Upper lobe of left lung (tissue), 6 donors: ENCODE measurements around the gene MAN2A2. TPM values are rescaled to one million over a fixed set of nuclear protein-coding genes. Genes with fewer than 3 reads are reported as not detected.
A peak's percentile ranks its signal among the peaks of the same experiment; 100 is the strongest.

Experiments
- ATAC-seq, 2 donors: fragments of 200-7000 bp; cut with Tn5 transposase; one replicate each; pipeline ENCODE4 v1.9.1; 2022; ENCODE audit warnings: mild to moderate bottlenecking in 2 of 2, moderate library complexity in 2 of 2; ENCODE audit not compliant: low FRiP score in 2 of 2
- DNase-seq, 2 donors: peaks; one replicate each; pipeline ENCODE4 v3.0.0-alpha.2; 2019 to 2020
- H3K27ac ChIP-seq, 4 donors: fragments of 200-600 bp; sonication (generic); one replicate each; pipeline ENCODE4 v1.5.1; 2016 to 2019
- H3K27me3 ChIP-seq, 4 donors: fragments of 200-600 bp; sonication (generic); one replicate each; pipeline ENCODE4 v1.5.1; 2017 to 2019
- H3K36me3 ChIP-seq, 4 donors: fragments of 200-600 bp; sonication (generic); one replicate each; pipeline ENCODE4 v1.5.1; 2016 to 2019
- H3K4me1 ChIP-seq, 4 donors: fragments of 200-600 bp; sonication (generic); one replicate each; pipeline ENCODE4 v1.5.1; 2018 to 2019
- H3K4me3 ChIP-seq, 4 donors: fragments of 200-600 bp; sonication (generic); one replicate each; pipeline ENCODE4 v1.5.1; 2017 to 2019; ENCODE audit warnings: mild to moderate bottlenecking in 2 of 4, moderate library complexity in 1 of 4
- H3K9me3 ChIP-seq, 4 donors: fragments of 200-600 bp; sonication (generic); one replicate each; pipeline ENCODE4 v1.5.1; 2018 to 2019
- EP300 ChIP-seq, 4 donors: sonication (generic); formaldehyde crosslinking; IDR thresholded peaks; one replicate each; pipeline ENCODE4 v1.5.1; 2017; ENCODE audit warnings: antibody characterized with exemption in 4 of 4, control low read depth in 2 of 4
- POLR2A ChIP-seq, 4 donors: fragments of 450-650 bp; IDR thresholded peaks; one replicate each; pipeline ENCODE4 v1.5.1; 2016 to 2017; ENCODE audit warnings: antibody characterized with exemption in 4 of 4, mild to moderate bottlenecking in 2 of 4
- POLR2AphosphoS5 ChIP-seq, 2 donors: sonication (generic); formaldehyde crosslinking; IDR thresholded peaks; one replicate each; pipeline ENCODE4 v1.5.1; 2017; ENCODE audit warnings: antibody characterized with exemption in 2 of 2
- WGBS, 2 donors: methylation state at CpG; one replicate each; pipeline ENCODE4 v1.1.5; 2017 to 2018; 5-methylcytosine and 5-hydroxymethylcytosine counted together
- total RNA-seq, 6 donors: library from RNA; depleted of rRNA in 4 of 6; stranded (reverse); fragments of >200 nt in 4 of 6; gene quantifications; one replicate each; pipeline versions ENCODE4 v1.1.0 to v1.2.1, GENCODE V29; 2016 to 2021
- TF ChIP-seq, protein P1 (sequence below), 6 experiments: fragments of 450-650 bp in 4 of 6; fragments of 200-600 bp in 2 of 6; sonication (generic) in 2 of 6; IDR thresholded peaks; one replicate each; pipeline ENCODE4 v1.5.1; 2016 to 2019; ENCODE audit warnings: antibody characterized with exemption in 6 of 6
- donor health status: DM: no; HTN: no; CAD: no; lungs with moderate emphysema.
- donor health status: DM: no; HTN: yes; CAD: no; lungs with severe emphysema.

The MAN2A2 gene
- total RNA-seq, 6 donors from 2014 or later = 36.8 to 219 (median 90.1) TPM

DNA sequence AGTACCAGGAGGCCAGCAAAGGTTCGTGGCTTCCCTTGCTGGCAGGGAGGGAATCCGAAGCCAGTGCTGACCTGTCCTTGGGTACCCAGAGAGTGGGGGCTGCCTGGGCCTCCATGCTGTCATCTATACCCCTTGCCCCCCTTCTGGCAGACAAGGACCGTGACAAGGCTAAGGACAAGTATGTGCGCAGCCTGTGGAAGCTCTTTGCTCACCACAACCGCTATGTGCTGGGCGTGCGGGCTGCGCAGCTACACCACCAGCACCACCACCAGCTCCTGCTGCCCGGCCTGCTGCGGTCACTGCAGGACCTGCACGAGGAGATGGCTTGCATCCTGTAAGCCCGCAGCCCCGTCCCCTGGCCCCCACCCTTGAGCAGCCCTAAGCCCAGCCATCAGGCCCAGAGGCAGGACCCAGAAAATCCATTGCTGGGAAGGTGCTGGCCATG, 16.0 kb upstream of the MAN2A2 start:
- ATAC-seq (no peak), DNase-seq (peak in 1 of 2 donors; percentile 70)
- peaks cover 25 to 55% (median 37%) of the 10 kb centered on the region in 4 donors for H3K4me1 ChIP-seq
- H3K27ac ChIP-seq = peak overlapping the region in 2 of 4 donors; percentile 96 to 97
- H3K27me3 ChIP-seq = no peaks in the 10 kb centered on the region
- TF ChIP-seq EP300 (IDR thresholded peaks at IDR 0.05) (no peak), POLR2AphosphoS5 (IDR thresholded peaks at IDR 0.05) (no peak), POLR2A (IDR thresholded peaks at IDR 0.05) (no peak)
- TF ChIP-seq, protein P1, sequence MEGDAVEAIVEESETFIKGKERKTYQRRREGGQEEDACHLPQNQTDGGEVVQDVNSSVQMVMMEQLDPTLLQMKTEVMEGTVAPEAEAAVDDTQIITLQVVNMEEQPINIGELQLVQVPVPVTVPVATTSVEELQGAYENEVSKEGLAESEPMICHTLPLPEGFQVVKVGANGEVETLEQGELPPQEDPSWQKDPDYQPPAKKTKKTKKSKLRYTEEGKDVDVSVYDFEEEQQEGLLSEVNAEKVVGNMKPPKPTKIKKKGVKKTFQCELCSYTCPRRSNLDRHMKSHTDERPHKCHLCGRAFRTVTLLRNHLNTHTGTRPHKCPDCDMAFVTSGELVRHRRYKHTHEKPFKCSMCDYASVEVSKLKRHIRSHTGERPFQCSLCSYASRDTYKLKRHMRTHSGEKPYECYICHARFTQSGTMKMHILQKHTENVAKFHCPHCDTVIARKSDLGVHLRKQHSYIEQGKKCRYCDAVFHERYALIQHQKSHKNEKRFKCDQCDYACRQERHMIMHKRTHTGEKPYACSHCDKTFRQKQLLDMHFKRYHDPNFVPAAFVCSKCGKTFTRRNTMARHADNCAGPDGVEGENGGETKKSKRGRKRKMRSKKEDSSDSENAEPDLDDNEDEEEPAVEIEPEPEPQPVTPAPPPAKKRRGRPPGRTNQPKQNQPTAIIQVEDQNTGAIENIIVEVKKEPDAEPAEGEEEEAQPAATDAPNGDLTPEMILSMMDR (IDR thresholded peaks at IDR 0.05) = no peak
- 83 to 94% methylated on average over 8 to 13 of the region's 13 CpGs for WGBS, 2 donors
- H3K9me3 ChIP-seq = no peaks in the 10 kb centered on the region
- H3K4me3 ChIP-seq = no peak overlapping the region
- peaks cover 6 to 51% (median 44%) of the 10 kb centered on the region in 4 donors for H3K36me3 ChIP-seq

- Histone ChIP-seq H3K27me3 (no peaks in the 10 kb centered on the region), H3K4me3 (no peak overlapping the region), H3K4me1 (peaks cover 15 to 39% (median 23%) of the 10 kb centered on the region in 4 donors), H3K9me3 (no peaks in the 10 kb centered on the region), H3K36me3 (peaks cover 17 to 69% (median 62%) of the 10 kb centered on the region in 4 donors), H3K27ac (no peak overlapping the region)
- WGBS, 2 donors = 85% methylated on average over 17 of the region's 18 CpGs; no CpG with 5 or more reads in 1 of the 2 donors
- peak in 1 of 2 donors; percentile 53 for DNase-seq
- ATAC-seq = no peak
- TF ChIP-seq, protein P1 (IDR thresholded peaks at IDR 0.05) = no peak
- no peak for TF ChIP-seq POLR2A (IDR thresholded peaks at IDR 0.05)
- TF ChIP-seq POLR2AphosphoS5 (IDR thresholded peaks at IDR 0.05) = no peak
- no peak for TF ChIP-seq EP300 (IDR thresholded peaks at IDR 0.05)
These were observed 13.8 kb upstream of the MAN2A2 start for GRCh38 chr15:90889313-90889730.

DNA sequence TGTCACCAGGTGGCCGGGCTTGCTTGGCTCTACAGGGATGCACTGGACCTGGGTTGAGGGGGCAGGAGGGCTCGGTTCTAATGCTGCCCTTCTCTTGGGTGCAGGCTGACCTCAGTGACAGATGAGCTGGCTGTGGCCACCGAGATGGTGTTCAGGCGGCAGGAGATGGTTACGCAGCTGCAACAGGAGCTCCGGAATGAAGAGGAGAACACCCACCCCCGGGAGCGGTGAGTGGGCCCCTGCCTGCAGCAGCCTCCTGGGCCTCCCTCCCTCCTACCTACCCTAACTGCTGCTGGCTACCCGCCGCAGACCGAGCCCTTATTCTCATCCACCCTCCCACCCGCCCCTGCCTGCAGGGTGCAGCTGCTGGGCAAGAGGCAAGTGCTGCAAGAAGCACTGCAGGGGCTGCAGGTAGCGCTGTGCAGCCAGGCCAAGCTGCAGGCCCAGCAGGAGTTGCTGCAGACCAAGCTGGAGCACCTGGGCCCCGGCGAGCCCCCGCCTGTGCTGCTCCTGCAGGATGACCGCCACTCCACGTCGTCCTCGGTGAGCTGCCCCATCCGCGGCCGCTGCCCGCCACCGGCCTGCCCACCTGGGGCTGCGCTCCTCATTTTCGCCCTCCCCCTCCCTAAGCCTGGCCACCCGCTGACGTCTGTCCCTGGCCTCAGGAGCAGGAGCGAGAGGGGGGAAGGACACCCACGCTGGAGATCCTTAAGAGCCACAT, 13.2 kb upstream of the MAN2A2 start:
- H3K27ac ChIP-seq = no peak overlapping the region
- no peaks in the 10 kb centered on the region for H3K27me3 ChIP-seq
- TF ChIP-seq POLR2AphosphoS5 (IDR thresholded peaks at IDR 0.05) (no peak), EP300 (IDR thresholded peaks at IDR 0.05) (no peak), POLR2A (IDR thresholded peaks at IDR 0.05) (no peak)
- TF ChIP-seq, protein P1 (IDR thresholded peaks at IDR 0.05) = no peak
- peaks cover 15 to 33% (median 19%) of the 10 kb centered on the region in 4 donors for H3K4me1 ChIP-seq
- ATAC-seq (no peak), DNase-seq (no peak)
- 86 to 96% methylated on average over 6 to 12 of the region's 31 CpGs for WGBS, 2 donors
- H3K4me3 ChIP-seq = no peak overlapping the region
- no peaks in the 10 kb centered on the region for H3K9me3 ChIP-seq
- H3K36me3 ChIP-seq = peaks cover 22 to 74% (median 66%) of the 10 kb centered on the region in 4 donors

- DNase-seq = no peak
- ATAC-seq = no peak
- no peaks in the 10 kb centered on the region for H3K9me3 ChIP-seq
- H3K27me3 ChIP-seq = no peaks in the 10 kb centered on the region
- H3K36me3 ChIP-seq = peaks cover 22 to 84% (median 75%) of the 10 kb centered on the region in 4 donors
- WGBS, 2 donors = 87 to 93% methylated on average over 11 to 12 of the region's 12 CpGs
- no peak overlapping the region for H3K27ac ChIP-seq
- peaks cover 9 to 24% (median 15%) of the 10 kb centered on the region in 4 donors for H3K4me1 ChIP-seq
- no peak overlapping the region for H3K4me3 ChIP-seq
- TF ChIP-seq, protein P1 (IDR thresholded peaks at IDR 0.05) = no peak
- TF ChIP-seq POLR2A (IDR thresholded peaks at IDR 0.05) (no peak), EP300 (IDR thresholded peaks at IDR 0.05) (no peak), POLR2AphosphoS5 (IDR thresholded peaks at IDR 0.05) (no peak)
These were observed 12.3 kb upstream of the MAN2A2 start for GRCh38 chr15:90890839-90891238.
